ENCODE data around the gene ERI3. TPM values are rescaled to one million over a fixed set of nuclear protein-coding genes. Genes with fewer than 3 reads are reported as not detected.

ERI3 gene
- total RNA-seq, 1 donor from 2014 or later, result 58.3 TPM

GRCh38 chr1:44263568-44264450 is 91.2 kb downstream of the ERI3 start:
- H3K9me3 ChIP-seq (ENCODE audit: insufficient read depth, low read depth, low read length), result no peaks in the 10 kb centered on the region
- no peaks in the 10 kb centered on the region for H3K36me3 ChIP-seq (ENCODE audit: insufficient read depth, low read length)
- H3K36me3 Mint-ChIP-seq (ENCODE audit: low read depth, unreplicated experiment), result peaks cover 28% of the 10 kb centered on the region
- H3K4me3 Mint-ChIP-seq (ENCODE audit: unreplicated experiment), result no peak overlapping the region
- no peak overlapping the region for H3K27ac ChIP-seq (ENCODE audit: low read depth, low read length)
- H3K4me2 ChIP-seq (ENCODE audit: low read length), result no peak overlapping the region
- no peak overlapping the region for H2AFZ ChIP-seq (ENCODE audit: low read depth, low read length)
- no peak overlapping the region for H3K27ac Mint-ChIP-seq (ENCODE audit: unreplicated experiment)
- no peaks in the 10 kb centered on the region for H3K9me3 Mint-ChIP-seq (ENCODE audit: unreplicated experiment)
- H3K4me1 ChIP-seq (ENCODE audit: insufficient read depth, low read length), result no peaks in the 10 kb centered on the region
- H3K4me3 ChIP-seq (ENCODE audit: insufficient read depth, low read depth, low read length), result no peak overlapping the region
- H3K9ac ChIP-seq (ENCODE audit: low read length), result no peak overlapping the region
- TF ChIP-seq, protein P1, sequence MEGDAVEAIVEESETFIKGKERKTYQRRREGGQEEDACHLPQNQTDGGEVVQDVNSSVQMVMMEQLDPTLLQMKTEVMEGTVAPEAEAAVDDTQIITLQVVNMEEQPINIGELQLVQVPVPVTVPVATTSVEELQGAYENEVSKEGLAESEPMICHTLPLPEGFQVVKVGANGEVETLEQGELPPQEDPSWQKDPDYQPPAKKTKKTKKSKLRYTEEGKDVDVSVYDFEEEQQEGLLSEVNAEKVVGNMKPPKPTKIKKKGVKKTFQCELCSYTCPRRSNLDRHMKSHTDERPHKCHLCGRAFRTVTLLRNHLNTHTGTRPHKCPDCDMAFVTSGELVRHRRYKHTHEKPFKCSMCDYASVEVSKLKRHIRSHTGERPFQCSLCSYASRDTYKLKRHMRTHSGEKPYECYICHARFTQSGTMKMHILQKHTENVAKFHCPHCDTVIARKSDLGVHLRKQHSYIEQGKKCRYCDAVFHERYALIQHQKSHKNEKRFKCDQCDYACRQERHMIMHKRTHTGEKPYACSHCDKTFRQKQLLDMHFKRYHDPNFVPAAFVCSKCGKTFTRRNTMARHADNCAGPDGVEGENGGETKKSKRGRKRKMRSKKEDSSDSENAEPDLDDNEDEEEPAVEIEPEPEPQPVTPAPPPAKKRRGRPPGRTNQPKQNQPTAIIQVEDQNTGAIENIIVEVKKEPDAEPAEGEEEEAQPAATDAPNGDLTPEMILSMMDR (IDR thresholded peaks at IDR 0.05; ENCODE audit: insufficient read depth, low read depth, low read length), result no peak
- TF ChIP-seq EZH2 (IDR thresholded peaks at IDR 0.05; ENCODE audit: insufficient read depth, low read length), result no peak
- peaks cover 2% of the 10 kb centered on the region for H3K4me1 Mint-ChIP-seq (ENCODE audit: low read depth, unreplicated experiment)
- H3K79me2 ChIP-seq (ENCODE audit: insufficient read depth, low read length), result no peaks in the 10 kb centered on the region
- peaks cover 61% of the 10 kb centered on the region for H4K20me1 ChIP-seq (ENCODE audit: insufficient read depth, low read length)
- no peak for DNase-seq (ENCODE audit: low read depth)
- no peaks in the 10 kb centered on the region for H3K27me3 ChIP-seq (ENCODE audit: insufficient read depth, low read length)
- FAIRE-seq, result no peak
- H3K27me3 Mint-ChIP-seq (ENCODE audit: low read depth, unreplicated experiment), result no peaks in the 10 kb centered on the region

DNA sequence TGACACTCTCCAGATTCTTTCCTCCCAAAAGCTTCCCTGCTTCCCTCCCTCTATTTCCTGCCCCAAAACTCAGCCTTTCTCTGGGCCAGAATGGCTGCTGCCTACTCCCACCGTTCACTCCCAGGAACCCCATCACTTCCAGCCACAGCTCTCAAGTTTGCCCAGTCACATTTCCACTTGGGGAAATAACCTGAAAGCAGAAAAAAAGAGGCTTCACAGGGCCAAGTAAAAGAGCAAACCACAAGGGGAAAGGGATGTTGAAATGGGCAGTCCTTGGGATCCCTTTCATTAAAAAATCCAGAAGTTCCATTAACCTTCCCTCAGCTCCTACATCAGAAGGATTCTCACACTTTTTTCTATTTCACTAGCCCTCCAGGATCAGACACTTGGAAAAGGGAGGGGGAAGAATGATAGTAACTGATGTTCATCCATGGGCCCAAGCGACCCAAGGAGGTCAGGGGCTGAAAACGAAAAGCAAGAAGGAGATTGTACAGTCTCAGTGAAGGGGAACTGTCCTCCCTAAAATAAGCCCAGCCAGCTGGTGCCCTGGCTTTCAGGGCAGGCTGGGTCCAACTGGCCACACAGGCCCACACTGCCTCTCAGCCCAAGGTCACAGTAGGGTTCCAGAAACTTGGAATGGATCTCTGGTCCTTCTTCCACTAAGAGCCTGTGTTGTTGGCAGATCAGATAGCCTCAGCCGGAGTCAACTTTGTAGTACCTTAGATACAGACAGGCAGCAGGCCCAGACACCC is 92.1 kb downstream of the ERI3 start:
- peaks cover 23% of the 10 kb centered on the region for H3K36me3 Mint-ChIP-seq (ENCODE audit: low read depth, unreplicated experiment)
- no peak overlapping the region for H3K4me2 ChIP-seq (ENCODE audit: low read length)
- H3K27ac ChIP-seq (ENCODE audit: low read depth, low read length), result no peak overlapping the region
- H3K27me3 Mint-ChIP-seq (ENCODE audit: low read depth, unreplicated experiment), result no peaks in the 10 kb centered on the region
- H3K36me3 ChIP-seq (ENCODE audit: insufficient read depth, low read length), result no peaks in the 10 kb centered on the region
- no peak for FAIRE-seq
- no peak overlapping the region for H3K9ac ChIP-seq (ENCODE audit: low read length)
- no peaks in the 10 kb centered on the region for H3K9me3 Mint-ChIP-seq (ENCODE audit: unreplicated experiment)
- peaks cover 2% of the 10 kb centered on the region for H3K4me1 Mint-ChIP-seq (ENCODE audit: low read depth, unreplicated experiment)
- TF ChIP-seq EZH2 (IDR thresholded peaks at IDR 0.05; ENCODE audit: insufficient read depth, low read length), result no peak
- TF ChIP-seq, protein P1 (IDR thresholded peaks at IDR 0.05; ENCODE audit: insufficient read depth, low read depth, low read length), result no peak
- H2AFZ ChIP-seq (ENCODE audit: low read depth, low read length), result no peak overlapping the region
- no peaks in the 10 kb centered on the region for H3K27me3 ChIP-seq (ENCODE audit: insufficient read depth, low read length)
- no peak overlapping the region for H3K4me3 Mint-ChIP-seq (ENCODE audit: unreplicated experiment)
- peak overlapping the region; percentile 10 for H3K27ac Mint-ChIP-seq (ENCODE audit: unreplicated experiment)
- H3K4me3 ChIP-seq (ENCODE audit: insufficient read depth, low read depth, low read length), result no peak overlapping the region
- H4K20me1 ChIP-seq (ENCODE audit: insufficient read depth, low read length), result peaks cover 60% of the 10 kb centered on the region
- DNase-seq (ENCODE audit: low read depth), result no peak
- no peaks in the 10 kb centered on the region for H3K9me3 ChIP-seq (ENCODE audit: insufficient read depth, low read depth, low read length)
- no peaks in the 10 kb centered on the region for H3K4me1 ChIP-seq (ENCODE audit: insufficient read depth, low read length)
- H3K79me2 ChIP-seq (ENCODE audit: insufficient read depth, low read length), result no peaks in the 10 kb centered on the region
